ENCODE results near the gene MTCL1.

The MTCL1 gene

DNA sequence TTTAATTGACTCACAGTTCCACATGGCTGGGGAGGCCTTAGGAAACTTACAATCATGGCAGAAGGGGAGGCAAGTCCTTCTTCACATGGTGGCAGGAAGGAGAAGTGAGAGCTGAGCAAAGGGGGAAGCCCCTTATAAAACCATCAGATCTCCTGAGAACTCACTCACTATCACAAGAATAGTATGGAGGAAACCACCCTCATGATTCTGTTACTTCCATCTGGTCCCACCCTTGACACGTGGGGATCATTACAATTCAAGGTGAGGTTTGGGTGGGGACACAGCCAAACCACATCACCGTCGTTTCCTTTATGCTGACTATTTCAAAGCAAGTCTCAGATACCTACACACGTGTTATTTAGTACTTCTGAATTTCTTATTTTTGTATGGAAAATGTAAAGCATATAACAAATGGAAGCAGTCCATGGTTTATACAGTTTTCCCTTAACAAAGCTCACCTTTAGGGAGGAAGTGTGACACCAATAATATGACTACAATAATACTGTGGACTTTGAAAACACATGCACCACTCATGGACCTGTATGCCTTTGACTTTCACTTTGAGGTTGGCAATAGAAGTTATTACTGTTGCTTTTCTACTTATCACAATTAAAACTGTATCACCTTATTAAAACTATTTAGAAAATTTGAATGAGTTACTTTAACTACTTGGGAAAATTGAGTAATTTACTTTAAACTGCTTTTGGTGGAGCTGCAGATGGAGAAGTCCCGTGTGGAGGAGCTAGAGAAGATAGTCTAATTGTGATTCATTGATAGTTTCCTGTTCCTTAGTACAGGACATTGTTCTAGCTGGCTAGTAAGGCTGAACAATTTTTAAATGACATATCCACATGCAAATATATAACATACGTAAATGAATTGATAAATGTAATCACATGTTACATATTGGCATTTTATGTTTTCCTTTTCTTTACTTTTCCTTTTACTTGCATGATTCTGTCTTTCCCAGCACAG, 37.3 kb downstream of the MTCL1 start:
- H3K27ac ChIP-seq (ENCODE audit: low read length), result no peak overlapping the region
- H3K27me3 ChIP-seq (ENCODE audit: insufficient read depth, low read length, poor library complexity), result no peaks in the 10 kb centered on the region
- peak overlapping the region; percentile 52; the same call in 1 of the 2 replicates for H3K4me2 ChIP-seq (ENCODE audit: insufficient read depth, low read length)
- no peak overlapping the region for H3K4me3 ChIP-seq (ENCODE audit: low read depth in 1 of 2, low read length in 2 of 2)
- ATAC-seq (ENCODE audit: insufficient read depth, low read depth) (no peak), DNase-seq (no peak)
- no peak overlapping the region for H2AFZ ChIP-seq (ENCODE audit: low read depth, low read length)
- no peak for TF ChIP-seq EZH2 (IDR thresholded peaks at IDR 0.05; ENCODE audit: borderline replicate concordance, low read depth, low read length, severe bottlenecking)
- TF ChIP-seq, protein P1, sequence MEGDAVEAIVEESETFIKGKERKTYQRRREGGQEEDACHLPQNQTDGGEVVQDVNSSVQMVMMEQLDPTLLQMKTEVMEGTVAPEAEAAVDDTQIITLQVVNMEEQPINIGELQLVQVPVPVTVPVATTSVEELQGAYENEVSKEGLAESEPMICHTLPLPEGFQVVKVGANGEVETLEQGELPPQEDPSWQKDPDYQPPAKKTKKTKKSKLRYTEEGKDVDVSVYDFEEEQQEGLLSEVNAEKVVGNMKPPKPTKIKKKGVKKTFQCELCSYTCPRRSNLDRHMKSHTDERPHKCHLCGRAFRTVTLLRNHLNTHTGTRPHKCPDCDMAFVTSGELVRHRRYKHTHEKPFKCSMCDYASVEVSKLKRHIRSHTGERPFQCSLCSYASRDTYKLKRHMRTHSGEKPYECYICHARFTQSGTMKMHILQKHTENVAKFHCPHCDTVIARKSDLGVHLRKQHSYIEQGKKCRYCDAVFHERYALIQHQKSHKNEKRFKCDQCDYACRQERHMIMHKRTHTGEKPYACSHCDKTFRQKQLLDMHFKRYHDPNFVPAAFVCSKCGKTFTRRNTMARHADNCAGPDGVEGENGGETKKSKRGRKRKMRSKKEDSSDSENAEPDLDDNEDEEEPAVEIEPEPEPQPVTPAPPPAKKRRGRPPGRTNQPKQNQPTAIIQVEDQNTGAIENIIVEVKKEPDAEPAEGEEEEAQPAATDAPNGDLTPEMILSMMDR (IDR thresholded peaks at IDR 0.05; ENCODE audit: borderline replicate concordance, extremely low read depth, low read length, poor library complexity, severe bottlenecking), result no peak
- 0 out of 2 replicates have a peak, but pooled peaks cover 4% of the 10 kb centered on the region for H4K20me1 ChIP-seq (ENCODE audit: insufficient read depth, low read length)
- no peaks in the 10 kb centered on the region for H3K36me3 ChIP-seq (ENCODE audit: insufficient read depth, low read length)
- no peaks in the 10 kb centered on the region for H3K79me2 ChIP-seq (ENCODE audit: insufficient read depth, low read length)
- peaks cover 41% of the 10 kb centered on the region for H3K4me1 ChIP-seq (ENCODE audit: insufficient read depth, low read length)
- no peak overlapping the region for H3K9ac ChIP-seq (ENCODE audit: low read depth, low read length)
- no peaks in the 10 kb centered on the region for H3K9me3 ChIP-seq (ENCODE audit: insufficient read depth, low read length, severe bottlenecking)

DNA sequence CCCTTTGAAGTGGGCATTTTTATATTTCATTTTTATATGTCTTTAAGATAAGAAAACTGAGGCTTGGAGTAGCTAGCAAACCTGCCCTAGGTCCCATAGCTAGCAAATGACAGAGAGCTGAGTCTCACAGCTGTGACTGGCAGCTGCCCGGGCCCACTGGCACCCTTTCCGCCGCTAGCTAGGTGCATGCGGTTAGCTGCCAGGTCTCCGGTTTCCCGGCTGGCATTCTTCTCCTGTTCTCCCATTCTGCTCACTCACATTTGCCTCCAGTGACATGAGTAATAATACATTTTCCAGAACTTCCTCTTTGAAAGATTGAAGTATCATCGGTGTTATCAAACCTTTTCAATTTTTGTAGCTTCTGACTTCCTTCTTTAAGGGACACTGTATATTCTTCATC, 38.7 kb downstream of the MTCL1 start:
- no peak overlapping the region; the same call in 1 of the 2 replicates for H3K9ac ChIP-seq (ENCODE audit: low read depth, low read length)
- TF ChIP-seq, protein P1 (IDR thresholded peaks at IDR 0.05; ENCODE audit: borderline replicate concordance, extremely low read depth, low read length, poor library complexity, severe bottlenecking), result no peak
- TF ChIP-seq EZH2 (IDR thresholded peaks at IDR 0.05; ENCODE audit: borderline replicate concordance, low read depth, low read length, severe bottlenecking), result no peak
- peak; percentile 72 for ATAC-seq (ENCODE audit: insufficient read depth, low read depth)
- peaks cover 41% of the 10 kb centered on the region for H3K4me1 ChIP-seq (ENCODE audit: insufficient read depth, low read length)
- H3K4me2 ChIP-seq (ENCODE audit: insufficient read depth, low read length), result peak overlapping the region; percentile 52
- no peak overlapping the region for H3K4me3 ChIP-seq (ENCODE audit: low read depth in 1 of 2, low read length in 2 of 2)
- H3K9me3 ChIP-seq (ENCODE audit: insufficient read depth, low read length, severe bottlenecking), result no peaks in the 10 kb centered on the region
- H3K27me3 ChIP-seq (ENCODE audit: insufficient read depth, low read length, poor library complexity), result no peaks in the 10 kb centered on the region
- H3K79me2 ChIP-seq (ENCODE audit: insufficient read depth, low read length), result no peaks in the 10 kb centered on the region
- peak overlapping the region; percentile 53 for H3K27ac ChIP-seq (ENCODE audit: low read length)
- H3K36me3 ChIP-seq (ENCODE audit: insufficient read depth, low read length), result no peaks in the 10 kb centered on the region
- 0 out of 2 replicates have a peak, but pooled peaks cover 4% of the 10 kb centered on the region for H4K20me1 ChIP-seq (ENCODE audit: insufficient read depth, low read length)
- DNase-seq, result peak; percentile 67
- no peak overlapping the region for H2AFZ ChIP-seq (ENCODE audit: low read depth, low read length)

DNA sequence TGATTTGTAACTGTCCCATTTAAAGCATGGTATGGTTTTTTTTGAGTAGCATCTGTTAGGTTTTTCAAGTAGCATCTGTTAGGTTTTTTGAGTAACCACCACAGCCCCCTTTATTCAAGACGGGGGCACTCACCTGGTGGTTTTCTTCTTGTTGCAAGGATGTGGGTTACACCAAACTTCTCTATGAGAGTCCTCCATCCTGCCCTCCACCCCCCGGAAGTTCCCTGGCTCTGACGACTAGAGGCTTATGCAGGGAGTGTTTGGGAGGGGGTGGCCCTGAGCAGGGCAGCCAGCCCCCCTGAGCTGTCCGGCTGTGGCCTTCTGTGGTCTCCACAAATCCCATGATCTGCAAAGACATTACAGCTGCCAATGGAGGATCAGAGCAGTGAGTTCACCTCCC, 39.3 kb downstream of the MTCL1 start:
- Histone ChIP-seq H3K27me3 (ENCODE audit: insufficient read depth, low read length, poor library complexity) (no peaks in the 10 kb centered on the region), H4K20me1 (ENCODE audit: insufficient read depth, low read length) (0 out of 2 replicates have a peak, but pooled peaks cover 4% of the 10 kb centered on the region), H3K36me3 (ENCODE audit: insufficient read depth, low read length) (no peaks in the 10 kb centered on the region), H3K79me2 (ENCODE audit: insufficient read depth, low read length) (no peaks in the 10 kb centered on the region), H3K4me3 (ENCODE audit: low read depth in 1 of 2, low read length in 2 of 2) (no peak overlapping the region), H3K9ac (ENCODE audit: low read depth, low read length) (no peak overlapping the region), H3K4me2 (ENCODE audit: insufficient read depth, low read length) (peak overlapping the region; percentile 26; the same call in 1 of the 2 replicates), H3K9me3 (ENCODE audit: insufficient read depth, low read length, severe bottlenecking) (no peaks in the 10 kb centered on the region), H3K4me1 (ENCODE audit: insufficient read depth, low read length) (peaks cover 41% of the 10 kb centered on the region), H3K27ac (ENCODE audit: low read length) (peak overlapping the region; percentile 29; the same call in 1 of the 2 replicates), H2AFZ (ENCODE audit: low read depth, low read length) (no peak overlapping the region)
- ATAC-seq (ENCODE audit: insufficient read depth, low read depth), result peak; percentile 94
- peak; percentile 92 for DNase-seq
- TF ChIP-seq, protein P1 (IDR thresholded peaks at IDR 0.05; ENCODE audit: borderline replicate concordance, extremely low read depth, low read length, poor library complexity, severe bottlenecking), result no peak
- no peak for TF ChIP-seq EZH2 (IDR thresholded peaks at IDR 0.05; ENCODE audit: borderline replicate concordance, low read depth, low read length, severe bottlenecking)
